ENCODE results near the gene RBBP6.

- TF ChIP-seq CTCF (IDR thresholded peaks at IDR 0.05) = no peak
- TF ChIP-seq POLR2A (IDR thresholded peaks at IDR 0.05) = no peak
Observed at GRCh38 chr16:24609417-24609739, 70.0 kb downstream of the RBBP6 start.

Measured in lower leg skin (tissue), 3 donors.